GM21390 (cell line): ENCODE results near the gene PRPF19.

ENCODE experiments used
- ATAC-seq: cut with Tn5 transposase; IDR thresholded peaks from one replicate; pipeline ENCODE4 v1.9.1; 2021; ENCODE audit not compliant: unreplicated experiment

Gene PRPF19

DNA sequence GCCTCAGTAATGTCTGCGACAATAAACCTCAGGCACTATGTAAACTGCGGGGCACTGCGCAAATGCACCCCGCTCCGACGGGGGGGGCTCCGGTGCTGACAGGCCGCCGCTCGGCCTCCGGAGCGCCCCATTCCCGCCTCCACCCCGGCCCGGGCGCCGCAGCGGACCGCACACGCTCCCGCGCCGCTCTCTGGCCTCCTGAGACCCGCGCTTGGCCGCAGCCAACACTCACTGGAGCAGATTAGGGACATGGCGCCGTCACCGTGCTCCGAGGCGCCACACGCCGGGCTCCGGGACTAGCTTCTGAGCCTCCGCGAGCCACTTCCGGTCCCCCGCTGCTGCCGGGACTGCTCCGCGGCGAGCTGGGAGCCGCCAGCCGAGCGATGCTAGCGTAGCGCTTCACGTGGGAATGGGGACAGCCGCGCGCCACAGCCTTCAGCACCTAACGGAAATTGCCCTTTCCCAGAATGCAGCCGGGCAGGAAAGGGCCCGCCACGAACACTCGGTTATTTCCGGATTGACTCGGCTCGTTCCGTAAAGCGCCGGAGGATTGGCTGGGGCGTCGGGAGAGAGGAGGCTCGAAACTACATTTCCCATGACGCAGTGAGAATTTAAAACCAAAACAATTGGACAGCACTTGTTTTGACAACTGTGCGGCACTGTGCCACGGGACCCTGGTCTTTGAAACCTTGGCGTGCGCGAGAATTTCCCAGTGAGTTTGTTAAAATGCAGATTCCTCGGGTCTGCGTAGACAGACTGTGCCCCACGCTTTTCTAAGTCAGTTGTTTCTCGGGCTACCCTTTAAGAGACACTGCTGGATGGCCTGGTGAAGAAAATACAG, at the start of gene PRPF19:
TSS of gene PRPF19 (minus strand) at position 454 of the 841 bp plus-strand sequence. CDS start at position 251, 203 bp downstream.
- ATAC-seq, result peak; percentile 70

- ATAC-seq, result no peak
Observed at GRCh38 chr11:60955571-60955970, 49.2 kb upstream of the PRPF19 start.

DNA sequence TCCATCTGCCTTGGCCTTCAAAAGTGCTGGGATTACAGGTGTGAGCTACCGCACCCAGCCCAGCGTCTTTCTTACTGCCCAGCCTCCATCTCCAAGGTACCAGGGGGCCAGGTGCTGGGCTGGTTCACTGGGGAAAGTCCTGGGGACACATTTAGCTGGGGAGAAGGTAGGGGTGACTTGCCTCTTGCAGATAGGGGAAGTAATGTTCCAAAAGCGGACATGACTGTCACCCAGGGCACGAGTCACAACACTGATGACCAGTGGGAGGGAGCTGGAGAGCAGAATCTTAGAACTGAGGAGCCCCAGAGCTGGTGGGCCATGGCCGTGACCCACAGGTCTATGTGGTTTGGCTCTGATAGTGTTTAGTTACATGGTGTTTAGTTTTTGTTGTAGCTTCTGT, 48.0 kb upstream of the PRPF19 start:
- ATAC-seq, result no peak

DNA sequence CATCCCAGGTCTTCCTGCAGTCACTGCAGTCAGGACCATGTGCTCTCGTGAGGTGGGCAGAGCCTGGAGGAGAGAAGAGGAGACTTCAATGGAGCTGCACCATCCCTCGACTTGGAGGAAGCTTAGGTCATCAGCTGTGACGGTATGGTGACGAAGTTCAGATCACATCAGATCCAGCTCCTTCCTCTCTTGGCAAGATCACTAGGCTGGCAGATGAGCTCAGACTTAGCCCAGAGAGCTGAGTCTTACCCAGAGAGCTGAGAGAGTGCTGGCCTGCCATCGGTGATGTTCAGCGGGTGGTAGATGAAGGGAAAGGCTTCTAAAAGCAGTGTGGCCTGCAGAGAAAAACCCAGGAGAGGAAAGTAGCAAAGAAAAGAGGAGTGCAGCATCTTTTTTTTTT, 47.4 kb upstream of the PRPF19 start:
- ATAC-seq, result no peak

DNA sequence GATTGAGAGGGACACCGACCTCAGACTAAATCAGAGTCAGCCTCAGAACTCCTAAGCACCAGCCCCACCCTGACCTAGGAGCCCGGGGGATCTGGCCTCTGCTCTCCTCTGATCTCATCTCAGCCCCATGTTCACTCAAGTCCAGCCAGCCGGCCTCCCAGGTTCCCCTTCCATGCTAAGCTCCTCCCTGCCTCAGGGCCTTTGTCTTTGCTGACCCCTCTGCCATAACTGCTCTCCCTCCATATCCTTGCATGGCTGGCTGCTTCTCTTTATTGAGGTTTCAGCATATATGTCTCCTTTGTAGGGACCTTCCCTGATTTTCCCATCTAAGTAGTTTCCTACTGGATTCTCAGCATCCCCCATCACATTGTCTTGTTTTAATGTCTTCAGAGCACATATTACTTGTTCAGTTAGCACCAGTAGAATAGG, 46.4 kb upstream of the PRPF19 start:
- ATAC-seq, result no peak

- ATAC-seq, result peak; percentile 82
Observed at GRCh38 chr11:60951904-60952741, 45.7 kb upstream of the PRPF19 start, which contains the start of gene SLC15A3. Gene SLC15A3 (minus strand): TSS chr11:60952176. CDS start chr11:60951551, 625 bp downstream.

DNA sequence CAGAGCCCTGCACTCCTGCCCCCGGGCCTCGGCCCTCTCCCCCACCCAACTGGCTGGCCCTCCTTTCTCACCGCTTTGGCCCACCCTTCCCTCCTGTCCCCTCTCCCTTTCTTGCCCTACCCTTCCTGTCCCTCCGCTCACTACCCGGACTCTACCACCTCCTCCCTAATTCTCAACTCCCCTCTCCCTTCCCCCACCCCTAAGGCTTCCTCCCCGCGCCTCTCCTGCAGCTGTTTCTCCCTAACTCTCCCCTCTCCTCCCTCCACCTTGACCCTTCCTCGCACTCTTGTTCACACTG, 45.2 kb upstream of the PRPF19 start:
- no peak for ATAC-seq

GRCh38 chr11:60950933-60951605, 44.7 kb upstream of the PRPF19 start:
- ATAC-seq, result no peak

DNA sequence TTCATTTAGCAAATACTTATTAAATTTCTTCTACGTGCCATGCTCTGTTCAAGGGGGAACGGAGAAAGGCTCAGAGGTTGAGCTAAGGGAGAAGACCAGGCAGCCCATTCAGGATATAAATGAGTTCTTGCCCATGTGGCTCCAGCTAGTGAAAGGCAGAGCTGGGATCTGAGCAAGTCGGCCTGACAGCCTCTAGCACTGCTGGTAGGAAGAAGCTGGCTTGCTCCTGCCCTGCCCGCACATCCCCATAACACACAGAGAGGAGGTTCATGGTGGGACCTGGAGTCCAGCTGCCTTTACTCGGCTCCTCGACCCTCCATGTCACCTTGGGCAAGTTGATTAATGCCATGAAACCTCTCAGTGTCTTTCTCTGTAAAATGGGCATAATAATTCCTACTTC, 43.6 kb upstream of the PRPF19 start:
- no peak for ATAC-seq

GRCh38 chr11:60948250-60948649, 41.9 kb upstream of the PRPF19 start:
- no peak for ATAC-seq

DNA sequence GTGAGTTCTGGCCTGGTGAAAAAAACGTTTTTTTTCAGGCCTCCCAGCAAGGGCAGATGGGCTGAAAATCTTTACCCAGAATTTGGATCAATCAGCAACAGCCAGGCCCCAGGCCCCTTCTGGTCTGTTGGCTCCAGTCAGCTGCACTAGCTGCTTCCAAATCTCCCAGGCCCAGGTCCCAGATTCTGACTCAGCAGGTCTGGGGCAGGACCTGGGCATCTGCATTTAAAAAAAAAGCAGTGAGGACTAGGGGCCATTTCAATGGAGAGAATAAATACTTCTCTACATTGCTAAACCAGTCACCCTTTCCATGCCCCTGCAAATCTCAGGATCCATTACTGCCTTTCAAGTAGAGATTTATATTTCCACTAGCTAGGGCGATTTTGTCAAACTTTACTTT, 41.3 kb upstream of the PRPF19 start:
- no peak for ATAC-seq

DNA sequence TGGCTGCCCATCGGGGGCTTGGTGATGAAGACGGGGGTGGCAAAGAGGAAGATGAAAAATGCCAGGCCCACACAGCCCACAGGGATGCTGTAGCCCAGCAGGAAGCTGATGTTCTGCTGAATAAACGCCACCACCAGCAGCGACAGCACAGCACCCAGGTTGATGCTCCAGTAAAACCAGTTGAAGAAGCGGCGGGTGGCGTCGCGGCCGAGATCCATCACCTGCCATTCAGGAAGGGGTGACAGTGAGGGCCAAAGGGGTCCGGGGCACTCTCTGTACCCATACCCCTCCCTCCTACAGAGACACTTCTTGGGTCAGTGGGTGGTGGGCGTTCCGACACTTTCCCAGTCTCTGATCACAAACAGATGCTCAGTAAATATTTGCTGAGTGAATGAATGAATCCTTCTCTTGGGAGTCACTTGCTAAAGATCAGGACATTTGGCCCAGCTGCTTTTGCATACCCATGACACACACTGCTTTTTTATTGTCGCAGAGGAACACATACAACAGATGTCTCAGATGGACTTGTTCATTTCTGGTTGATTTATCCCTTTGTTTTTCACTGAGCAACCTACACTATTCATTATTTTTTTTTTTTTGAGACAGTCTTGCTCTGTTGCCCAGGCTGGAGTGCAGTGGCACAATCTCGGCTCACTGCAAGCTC, 40.3 kb upstream of the PRPF19 start:
- no peak for ATAC-seq

DNA sequence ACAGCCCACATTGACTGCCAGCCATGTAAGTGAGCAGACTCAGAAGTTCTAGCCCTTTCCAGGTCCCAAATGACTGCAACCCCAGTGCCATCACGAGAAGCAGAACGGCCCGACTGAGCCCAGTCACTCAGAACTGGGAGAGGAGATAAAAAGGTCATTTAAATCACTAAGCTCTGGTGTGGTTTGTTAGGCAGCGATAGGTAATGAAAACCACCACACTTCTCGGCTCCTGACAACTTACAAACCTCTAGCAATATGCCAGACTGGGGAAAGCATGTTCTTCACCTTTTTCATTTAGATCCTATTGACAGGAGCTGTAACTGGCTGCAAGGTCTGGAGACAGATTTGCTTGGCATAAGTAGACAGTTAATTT, 38.9 kb upstream of the PRPF19 start:
- ATAC-seq, result no peak

DNA sequence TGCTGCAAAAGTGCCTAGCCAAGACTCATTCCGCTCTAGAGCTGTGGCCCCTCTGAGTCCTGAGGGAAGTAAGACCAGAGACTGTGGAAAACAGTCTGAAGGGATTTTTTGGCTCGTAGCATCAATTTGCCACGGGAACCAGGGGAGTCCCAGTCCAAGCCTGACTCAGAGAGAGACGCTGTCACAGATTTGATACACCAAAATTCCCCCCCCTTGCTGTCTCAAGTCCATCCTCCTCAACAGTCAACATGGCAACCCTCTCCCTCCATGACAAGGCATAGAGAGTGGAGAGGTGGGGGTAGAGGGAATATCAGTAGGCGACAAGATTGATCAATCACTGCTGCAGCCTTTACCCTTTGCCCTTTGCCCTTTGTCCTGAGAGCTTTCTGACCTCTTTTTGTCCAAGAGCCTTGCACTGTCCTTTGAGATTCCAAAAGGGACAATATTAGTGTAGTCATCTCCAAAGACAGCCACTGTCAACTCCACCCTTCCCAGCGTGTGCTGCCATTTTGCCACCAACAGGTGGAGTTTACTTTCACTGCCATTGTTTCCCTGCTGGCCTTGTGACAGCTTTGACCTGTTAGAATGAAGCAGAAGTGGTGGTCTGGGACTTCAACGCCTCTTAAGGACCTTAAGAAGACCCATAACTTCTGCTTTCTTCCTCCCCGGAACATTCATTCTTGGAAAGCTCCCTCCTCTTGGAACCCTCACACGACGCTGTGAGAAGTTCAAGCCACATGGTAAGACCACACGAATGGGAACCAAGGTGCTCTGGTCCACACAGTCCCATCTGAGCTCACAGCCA, 38.3 kb upstream of the PRPF19 start:
- no peak for ATAC-seq

GRCh38 chr11:60942970-60943565, 36.7 kb upstream of the PRPF19 start:
- no peak for ATAC-seq

DNA sequence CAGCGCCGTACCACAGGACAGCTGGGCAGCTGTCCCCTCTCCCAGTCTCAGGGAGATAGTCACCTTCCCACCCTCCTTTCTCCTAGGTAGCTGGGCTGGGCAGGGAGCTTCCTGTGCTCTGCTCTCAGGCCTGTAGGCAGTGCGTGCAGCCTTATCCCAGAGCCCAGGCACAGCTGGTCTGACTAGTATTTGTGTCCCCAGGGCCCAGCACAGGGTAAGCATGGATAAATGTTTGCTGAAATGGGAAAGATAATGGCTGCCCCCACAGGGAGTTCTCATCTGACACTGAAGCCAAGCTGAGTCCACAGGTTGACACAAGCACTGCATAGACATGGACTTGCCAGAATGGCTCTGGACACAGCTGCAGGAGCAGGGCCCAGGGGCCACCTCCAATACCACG, 35.8 kb upstream of the PRPF19 start:
- ATAC-seq, result no peak

DNA sequence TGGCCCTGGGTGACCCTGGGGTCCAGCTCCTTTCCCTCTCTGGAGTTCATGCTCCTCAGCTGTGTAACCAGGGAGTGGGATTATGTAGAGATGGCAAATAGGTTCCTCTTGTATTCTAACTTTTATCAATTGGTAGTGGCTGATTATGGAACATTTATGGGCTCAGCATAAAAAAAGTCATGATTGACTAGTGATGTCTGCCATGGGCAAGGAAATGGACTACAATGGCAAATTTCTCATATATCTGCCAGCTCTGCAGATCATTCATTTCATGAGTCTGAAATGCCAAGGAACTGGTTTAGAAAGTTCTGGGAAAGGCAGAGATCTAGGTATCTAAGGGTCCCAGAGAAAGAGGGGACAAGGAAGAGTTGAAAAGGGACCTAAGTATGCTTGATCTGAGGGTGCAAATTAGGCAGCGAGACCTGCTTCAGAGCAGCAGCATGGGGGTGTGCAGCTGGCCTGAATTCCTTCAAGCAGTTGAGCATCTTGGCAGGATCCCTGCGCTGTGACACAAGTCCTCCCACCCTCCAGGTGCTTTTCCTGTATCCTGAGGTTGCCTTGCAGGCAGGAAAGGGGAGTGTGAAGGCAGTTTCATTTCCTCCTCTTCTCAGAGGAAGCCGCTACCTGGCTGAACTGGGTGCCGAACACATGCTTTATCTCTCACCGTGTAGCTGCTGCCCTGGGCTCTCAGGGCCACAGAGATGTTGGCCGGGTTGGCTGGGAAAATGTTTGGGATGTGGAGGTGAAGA, 35.2 kb upstream of the PRPF19 start:
- ATAC-seq, result no peak

GRCh38 chr11:60939855-60940254, 33.5 kb upstream of the PRPF19 start:
- no peak for ATAC-seq

DNA sequence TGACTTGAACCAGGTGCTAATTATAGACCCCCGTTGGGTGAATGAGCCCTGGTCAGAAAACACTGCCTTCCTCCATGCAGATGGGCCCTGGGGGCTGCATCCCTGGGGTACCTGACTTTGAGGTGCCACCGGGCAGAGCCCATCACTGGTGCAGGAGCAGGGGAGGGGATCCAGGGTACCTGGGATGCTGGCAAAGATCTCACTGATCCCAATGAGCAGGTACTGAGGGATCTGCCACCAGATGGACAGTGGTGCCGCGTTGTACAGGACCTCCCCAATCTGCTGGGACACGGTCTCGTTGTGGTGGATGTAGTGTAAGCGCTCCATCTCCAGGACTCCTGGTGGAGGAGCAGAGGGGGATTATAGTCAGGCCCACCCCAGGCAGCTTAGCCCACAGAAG, 32.9 kb upstream of the PRPF19 start:
- no peak for ATAC-seq
